ENCODE measurements around the gene FEV. TPM values are rescaled to one million over a fixed set of nuclear protein-coding genes. Genes with fewer than 3 reads are reported as not detected.
A peak's percentile ranks its signal among the peaks of the same experiment; 100 is the strongest.

The FEV gene
- total RNA-seq, 1 donor = not detected

DNA sequence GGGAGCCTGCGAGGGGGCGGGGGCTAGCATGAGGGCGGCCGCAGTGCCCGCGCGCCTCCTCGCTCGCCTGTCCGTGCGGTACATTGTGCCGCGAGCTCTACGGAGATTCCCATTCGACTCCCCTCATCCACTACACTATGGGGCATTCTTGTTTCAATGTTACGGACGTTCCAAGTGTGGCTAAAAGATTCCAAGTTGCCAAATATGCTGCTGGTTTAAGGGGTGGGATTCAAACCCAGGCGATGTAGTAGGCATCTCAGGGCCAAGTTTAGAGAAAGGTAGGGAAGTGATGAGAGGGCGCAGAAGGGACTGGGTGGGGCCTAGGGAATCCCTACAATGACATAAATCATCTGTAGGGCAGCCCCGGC lies 18.3 kb upstream of the FEV start:
- H3K4me3 ChIP-seq (ENCODE audit: low read depth, low read length) = no peak overlapping the region
- DNase-seq (ENCODE audit: low read depth) = no peak
- TF ChIP-seq, protein P1, sequence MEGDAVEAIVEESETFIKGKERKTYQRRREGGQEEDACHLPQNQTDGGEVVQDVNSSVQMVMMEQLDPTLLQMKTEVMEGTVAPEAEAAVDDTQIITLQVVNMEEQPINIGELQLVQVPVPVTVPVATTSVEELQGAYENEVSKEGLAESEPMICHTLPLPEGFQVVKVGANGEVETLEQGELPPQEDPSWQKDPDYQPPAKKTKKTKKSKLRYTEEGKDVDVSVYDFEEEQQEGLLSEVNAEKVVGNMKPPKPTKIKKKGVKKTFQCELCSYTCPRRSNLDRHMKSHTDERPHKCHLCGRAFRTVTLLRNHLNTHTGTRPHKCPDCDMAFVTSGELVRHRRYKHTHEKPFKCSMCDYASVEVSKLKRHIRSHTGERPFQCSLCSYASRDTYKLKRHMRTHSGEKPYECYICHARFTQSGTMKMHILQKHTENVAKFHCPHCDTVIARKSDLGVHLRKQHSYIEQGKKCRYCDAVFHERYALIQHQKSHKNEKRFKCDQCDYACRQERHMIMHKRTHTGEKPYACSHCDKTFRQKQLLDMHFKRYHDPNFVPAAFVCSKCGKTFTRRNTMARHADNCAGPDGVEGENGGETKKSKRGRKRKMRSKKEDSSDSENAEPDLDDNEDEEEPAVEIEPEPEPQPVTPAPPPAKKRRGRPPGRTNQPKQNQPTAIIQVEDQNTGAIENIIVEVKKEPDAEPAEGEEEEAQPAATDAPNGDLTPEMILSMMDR (IDR thresholded peaks at IDR 0.05; ENCODE audit: insufficient read depth, low read depth, low read length) = peak; percentile 28

DNA sequence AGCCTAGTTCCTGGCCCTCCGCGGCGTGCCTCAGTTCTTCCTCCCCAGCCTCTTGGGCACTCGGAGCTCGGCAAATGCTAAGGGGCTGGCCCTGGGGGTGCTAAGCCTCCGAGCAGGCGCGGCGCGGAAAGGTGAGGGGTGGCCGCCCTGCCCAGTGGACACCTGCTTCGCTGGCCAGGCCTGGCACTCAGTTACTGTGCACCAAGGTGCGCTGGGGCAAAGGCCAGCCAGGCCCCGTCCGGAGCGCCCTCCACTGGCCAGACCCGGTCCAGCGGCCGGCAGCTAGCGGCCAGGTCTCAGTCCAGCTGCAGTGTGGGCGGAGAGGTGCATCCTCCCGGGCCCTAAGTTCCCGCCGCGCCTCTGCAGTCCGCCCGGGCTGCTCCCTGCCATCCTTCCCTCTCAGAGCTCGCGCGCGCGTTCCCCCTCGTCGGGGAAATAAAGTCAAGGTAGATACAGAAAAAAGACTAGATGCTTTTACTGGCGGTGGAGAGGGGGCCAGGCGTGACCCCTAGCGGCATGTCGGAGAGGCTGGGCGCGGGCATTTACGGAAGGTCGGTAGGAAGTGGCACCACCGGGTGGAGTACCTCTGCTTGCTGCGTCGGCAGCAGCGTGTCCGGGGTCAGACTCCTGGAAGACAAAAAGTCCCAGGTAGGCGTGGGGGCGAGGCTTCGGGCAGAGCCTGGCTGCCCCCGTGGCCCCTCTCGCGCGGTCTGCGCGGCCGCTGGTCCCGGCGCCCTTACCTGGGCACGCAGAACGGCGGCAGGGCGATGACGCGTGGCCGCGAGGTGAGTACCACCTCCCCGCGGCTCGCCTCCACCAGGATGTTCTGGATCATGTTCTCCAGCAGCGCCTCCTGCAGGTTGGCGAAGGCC lies 17.6 kb upstream of the FEV start:
- no peak overlapping the region for H3K4me3 ChIP-seq (ENCODE audit: low read depth, low read length)
- DNase-seq (ENCODE audit: low read depth) = peak; percentile 5
- TF ChIP-seq, protein P1 (IDR thresholded peaks at IDR 0.05; ENCODE audit: insufficient read depth, low read depth, low read length) = peak; percentile 11

GRCh38 chr2:219001577-219002394 lies 16.8 kb upstream of the FEV start:
- no peak for DNase-seq (ENCODE audit: low read depth)
- TF ChIP-seq, protein P1 (IDR thresholded peaks at IDR 0.05; ENCODE audit: insufficient read depth, low read depth, low read length) = no peak
- no peak overlapping the region for H3K4me3 ChIP-seq (ENCODE audit: low read depth, low read length)

DNA sequence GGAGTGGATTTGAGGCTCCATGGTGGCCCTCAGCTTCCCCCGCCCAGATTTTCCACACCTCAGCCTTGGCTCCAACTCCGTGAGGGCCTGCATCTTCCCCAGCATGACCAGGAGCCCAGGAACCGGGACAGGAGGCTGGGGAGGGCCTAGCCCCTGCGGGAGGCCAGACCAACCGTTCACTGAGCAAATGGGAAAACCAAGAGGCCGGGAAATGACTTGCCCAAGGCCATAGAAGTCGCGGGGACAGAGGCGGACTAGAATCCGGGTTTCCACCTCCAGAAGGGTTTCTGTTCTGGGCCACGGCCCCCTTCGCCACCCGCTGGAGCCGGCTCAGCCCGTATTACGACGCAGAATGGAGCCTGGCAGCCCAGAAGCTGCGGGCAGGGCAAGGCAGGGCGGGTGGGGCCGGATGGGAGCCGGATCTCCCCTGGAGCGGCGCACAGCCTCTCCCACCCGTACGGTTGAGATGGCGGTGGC lies 16.2 kb upstream of the FEV start:
- TF ChIP-seq, protein P1 (IDR thresholded peaks at IDR 0.05; ENCODE audit: insufficient read depth, low read depth, low read length) = no peak
- H3K4me3 ChIP-seq (ENCODE audit: low read depth, low read length) = no peak overlapping the region
- no peak for DNase-seq (ENCODE audit: low read depth)

DNA sequence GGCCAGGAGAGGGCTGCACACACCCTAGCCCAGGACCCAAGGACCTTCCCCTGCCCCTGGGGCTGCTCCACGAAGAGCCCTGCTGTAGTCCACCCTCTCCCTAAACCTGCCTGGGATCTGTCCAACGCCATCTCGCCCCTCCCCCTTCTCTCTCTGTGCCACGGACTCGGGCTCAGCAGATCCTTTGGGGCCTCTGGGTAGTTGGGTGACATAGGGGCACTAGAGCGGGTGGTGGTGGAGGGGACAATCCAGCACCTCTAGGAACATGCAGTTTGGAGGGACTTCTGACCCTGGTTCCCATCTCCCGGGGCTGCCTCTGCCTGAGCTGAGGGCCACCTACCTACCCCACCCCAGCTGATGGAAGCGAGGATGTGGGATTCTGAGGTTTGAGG lies 15.6 kb upstream of the FEV start:
- DNase-seq (ENCODE audit: low read depth) = no peak
- H3K4me3 ChIP-seq (ENCODE audit: low read depth, low read length) = no peak overlapping the region
- TF ChIP-seq, protein P1 (IDR thresholded peaks at IDR 0.05; ENCODE audit: insufficient read depth, low read depth, low read length) = no peak

- DNase-seq (ENCODE audit: low read depth) = no peak
- no peak overlapping the region for H3K4me3 ChIP-seq (ENCODE audit: low read depth, low read length)
- TF ChIP-seq, protein P1 (IDR thresholded peaks at IDR 0.05; ENCODE audit: insufficient read depth, low read depth, low read length) = no peak
Measured at GRCh38 chr2:218999881-219000568, 15.0 kb upstream of the FEV start.

All from fibroblast of villous mesenchyme (primary cell).